K562 (cell line): ENCODE results near the gene SOD1. TPM values are rescaled to one million over a fixed set of nuclear protein-coding genes. Genes with fewer than 3 reads are reported as not detected.

Source experiments
- CCNT2 ChIP-seq: IDR thresholded peaks from 2 replicates; pipeline ENCODE4 v1.6.1; 2011; ENCODE audit warnings: borderline replicate concordance, low read depth, mild to moderate bottlenecking, moderate library complexity, mixed read lengths, low read length; ENCODE audit not compliant: insufficient read length; ENCODE audit errors: extremely low read depth
- FOXM1 ChIP-seq, 2 experiments: fragments of 450-650 bp in 1 of 2; sonication (generic) in 1 of 2; formaldehyde crosslinking in 1 of 2; IDR thresholded peaks; 2 replicates each; pipeline versions ENCODE4 v1.6.1 to v1.9.0; 2017 to 2022; ENCODE audit warnings: low read depth in 2 of 2, mild to moderate bottlenecking in 2 of 2, missing genetic modification reagents in 1 of 2, moderate library complexity in 1 of 2
- GATAD2A ChIP-seq: fragments of 450-650 bp; IDR thresholded peaks from 2 replicates; pipeline ENCODE4 v1.6.1; 2017
- JUND ChIP-seq, 2 experiments: IDR thresholded peaks; 2 replicates in 1 of 2; 3 replicates in 1 of 2; pipeline ENCODE4 v1.6.1; 2011; ENCODE audit warnings: borderline replicate concordance in 2 of 2, low read depth in 2 of 2, low read length in 2 of 2, improper control_type of control experiment in 1 of 2, missing biosample characterization in 1 of 2, missing genetic modification characterization in 1 of 2, missing genetic modification reagents in 1 of 2
- POLR2A ChIP-seq: fragments of 450-650 bp; conservative IDR thresholded peaks from 2 replicates; pipeline ENCODE4 v1.6.1; 2016
- TCF7L2 ChIP-seq: fragments of 150-350 bp; IDR thresholded peaks from 2 replicates; pipeline ENCODE4 v1.6.1; 2016; ENCODE audit warnings: low read depth, mild to moderate bottlenecking, low read length, moderate library complexity
- polyA plus RNA-seq, 8 experiments: library from polyadenylated mRNA; depleted of rRNA in 4 of 8; stranded (reverse) in 5 of 8; unstranded in 3 of 8; fragments of >200 nt; fragmentation: Nextera tagmentation in 2 of 8; fragmentation: Illumina TruSeq in 1 of 8; extraction: Ambion mirVana in 2 of 8; extraction: Trizol in 1 of 8; gene quantifications; 2 replicates each; pipeline versions ENCODE4 v1.2.1 to v1.2.3, GENCODE V29; 2011 to 2014; ENCODE audit warnings: inconsistent platforms in 1 of 8, missing spikeins in 1 of 8
- total RNA-seq, 7 experiments: library from RNA; depleted of rRNA in 6 of 7; stranded (reverse); fragments of >200 nt in 6 of 7; fragmentation: Illumina TruSeq in 2 of 7; extraction: Trizol in 2 of 7; gene quantifications; 2 replicates each; pipeline versions ENCODE4 v1.2.1 to v1.2.3, GENCODE V29; 2011 to 2021; ENCODE audit warnings: low replicate concordance in 1 of 7
- TF ChIP-seq, protein P1 (sequence below), 2 experiments: fragments of 450-650 bp; IDR thresholded peaks; 2 replicates each; pipeline ENCODE4 v1.6.1; 2016; ENCODE audit warnings: mild to moderate bottlenecking in 2 of 2, borderline replicate concordance in 1 of 2, low read depth in 1 of 2, moderate library complexity in 1 of 2

Gene SOD1
- total and polyA plus RNA-seq, 9 of the 15 experiments (the other 6 are each of a cell fraction or from before 2014, with no cell fraction given): 452 to 1,409 (median 633) TPM

DNA sequence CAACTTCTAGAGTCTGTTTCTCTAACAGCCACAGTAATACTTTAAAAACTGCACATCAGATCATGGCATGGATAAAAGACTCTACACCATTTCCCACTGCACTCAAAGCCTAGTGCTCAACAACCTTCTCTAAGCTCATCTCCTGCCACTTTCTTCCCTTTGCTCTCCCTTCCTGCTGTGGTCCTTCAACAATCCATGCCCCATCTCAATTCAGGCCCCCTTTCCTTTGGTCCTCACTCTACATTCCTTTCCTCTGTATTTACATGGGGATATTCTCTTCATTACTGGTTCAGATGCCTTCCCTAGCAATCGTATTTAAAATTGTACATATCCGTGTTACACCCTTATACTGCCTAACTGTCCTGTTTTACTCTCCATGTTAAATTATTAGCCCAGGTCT is 19.0 kb downstream of the SOD1 start (continued):
- TF ChIP-seq, protein P1, sequence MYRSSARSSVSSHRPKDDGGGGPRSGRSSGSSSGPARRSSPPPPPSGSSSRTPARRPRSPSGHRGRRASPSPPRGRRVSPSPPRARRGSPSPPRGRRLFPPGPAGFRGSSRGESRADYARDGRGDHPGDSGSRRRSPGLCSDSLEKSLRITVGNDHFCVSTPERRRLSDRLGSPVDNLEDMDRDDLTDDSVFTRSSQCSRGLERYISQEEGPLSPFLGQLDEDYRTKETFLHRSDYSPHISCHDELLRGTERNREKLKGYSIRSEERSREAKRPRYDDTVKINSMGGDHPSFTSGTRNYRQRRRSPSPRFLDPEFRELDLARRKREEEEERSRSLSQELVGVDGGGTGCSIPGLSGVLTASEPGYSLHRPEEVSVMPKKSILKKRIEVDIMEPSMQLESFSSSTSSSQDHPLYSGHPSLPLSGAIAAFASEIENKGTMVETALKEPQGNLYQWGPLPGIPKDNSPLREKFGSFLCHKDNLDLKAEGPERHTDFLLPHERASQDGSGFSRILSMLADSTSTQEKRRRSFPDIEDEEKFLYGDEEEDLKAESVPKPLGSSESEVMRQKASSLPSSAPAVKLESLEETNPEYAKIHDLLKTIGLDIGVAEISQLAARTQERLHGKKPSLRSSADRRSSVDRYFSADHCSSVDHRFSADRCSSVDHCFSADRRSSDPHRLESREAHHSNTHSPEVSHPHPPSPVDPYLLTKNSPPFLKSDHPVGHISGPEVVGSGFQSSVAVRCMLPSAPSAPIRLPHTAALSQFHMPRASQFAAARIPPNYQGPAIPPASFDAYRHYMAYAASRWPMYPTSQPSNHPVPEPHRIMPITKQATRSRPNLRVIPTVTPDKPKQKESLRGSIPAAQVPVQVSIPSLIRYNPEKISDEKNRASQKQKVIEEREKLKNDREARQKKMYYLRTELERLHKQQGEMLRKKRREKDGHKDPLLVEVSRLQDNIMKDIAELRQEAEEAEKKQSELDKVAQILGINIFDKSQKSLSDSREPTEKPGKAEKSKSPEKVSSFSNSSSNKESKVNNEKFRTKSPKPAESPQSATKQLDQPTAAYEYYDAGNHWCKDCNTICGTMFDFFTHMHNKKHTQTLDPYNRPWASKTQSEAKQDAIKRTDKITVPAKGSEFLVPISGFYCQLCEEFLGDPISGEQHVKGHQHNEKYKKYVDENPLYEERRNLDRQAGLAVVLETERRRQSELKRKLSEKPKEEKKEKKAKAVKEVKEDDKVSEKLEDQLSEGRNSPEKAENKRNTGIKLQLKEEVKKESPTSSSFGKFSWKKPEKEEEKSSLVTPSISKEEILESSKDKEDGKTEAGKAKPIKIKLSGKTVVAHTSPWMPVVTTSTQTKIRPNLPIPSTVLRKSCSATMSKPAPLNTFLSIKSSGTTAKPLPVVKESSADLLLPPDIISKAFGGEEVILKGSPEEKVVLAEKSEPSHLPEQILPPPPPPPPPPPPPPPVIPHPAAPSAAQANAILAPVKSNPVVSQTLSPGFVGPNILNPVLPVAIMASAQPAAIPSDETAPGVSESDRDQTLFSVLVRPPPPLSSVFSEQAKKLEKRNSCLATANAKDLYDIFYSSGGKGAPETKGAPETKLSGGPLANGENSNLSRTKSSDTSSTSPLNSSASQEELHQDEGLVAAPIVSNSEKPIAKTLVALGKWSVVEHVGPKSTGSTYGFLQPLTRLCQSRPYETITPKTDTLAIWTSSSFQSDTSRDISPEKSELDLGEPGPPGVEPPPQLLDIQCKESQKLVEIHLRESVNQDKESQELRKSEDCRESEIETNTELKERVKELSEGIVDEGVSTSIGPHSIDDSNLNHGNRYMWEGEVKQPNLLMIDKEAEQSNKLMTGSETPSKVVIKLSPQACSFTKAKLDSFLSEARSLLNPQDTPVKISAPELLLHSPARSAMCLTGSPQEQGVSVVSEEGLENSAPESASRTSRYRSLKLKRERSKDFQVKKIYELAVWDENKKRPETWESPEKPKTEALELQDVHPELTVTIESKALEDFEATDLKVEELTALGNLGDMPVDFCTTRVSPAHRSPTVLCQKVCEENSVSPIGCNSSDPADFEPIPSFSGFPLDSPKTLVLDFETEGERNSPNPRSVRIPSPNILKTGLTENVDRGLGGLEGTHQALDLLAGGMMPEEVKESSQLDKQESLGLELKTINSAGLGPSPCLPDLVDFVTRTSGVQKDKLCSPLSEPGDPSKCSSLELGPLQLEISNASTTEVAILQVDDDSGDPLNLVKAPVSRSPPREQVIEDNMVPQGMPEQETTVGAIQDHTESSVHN (IDR thresholded peaks at IDR 0.05; ENCODE audit: borderline replicate concordance in 1 of 2, low read depth in 1 of 2): no peak
- TF ChIP-seq POLR2A: peak; percentile 75
- TF ChIP-seq TCF7L2: no peak
- no peak for TF ChIP-seq GATAD2A
- no peak for TF ChIP-seq FOXM1 (IDR thresholded peaks at IDR 0.05; ENCODE audit: low read depth)
- TF ChIP-seq FOXM1 (CRISPR knock-in tag; IDR thresholded peaks at IDR 0.05; ENCODE audit: low read depth): no peak
- no peak for TF ChIP-seq JUND (IDR thresholded peaks at IDR 0.05; ENCODE audit: borderline replicate concordance, low read depth, low read length)
- no peak for TF ChIP-seq JUND (tag; IDR thresholded peaks at IDR 0.05; ENCODE audit: borderline replicate concordance, low read depth, low read length)
- TF ChIP-seq CCNT2: no peak
